Natural killer cell (primary cell): ENCODE data around the gene RINL. TPM values are rescaled to one million over a fixed set of nuclear protein-coding genes. Genes with fewer than 3 reads are reported as not detected.
A peak's percentile ranks its signal among the peaks of the same experiment; 100 is the strongest.

ENCODE experiments used
- ATAC-seq, 3 donors: fragments of 150-1000 bp in 2 of 3; fragments of 200-7000 bp in 1 of 3; cut with Tn5 transposase; 1 replicate in 1 of 3; 2 replicates in 2 of 3; pipeline ENCODE4 v1.10.0; 2021; ENCODE audit warnings: mild to moderate bottlenecking in 2 of 3, moderate library complexity in 2 of 3
- DNase-seq, 2 donors: peaks; one replicate each; pipeline versions ENCODE4 v3.0.0 to v3.0.0-alpha.2; 2013 to 2021; ENCODE audit warnings: mixed read lengths in 1 of 2
- H3K27ac ChIP-seq: one replicate; pipeline ENCODE4 v1.5.1; 2013; ENCODE audit warnings: mild to moderate bottlenecking, low read length
- H3K27me3 ChIP-seq: one replicate; pipeline ENCODE4 v1.6.1; 2013; ENCODE audit warnings: low read length; ENCODE audit not compliant: control insufficient read depth, insufficient read depth
- H3K36me3 ChIP-seq: one replicate; pipeline ENCODE4 v1.6.1; 2013; ENCODE audit warnings: low read length; ENCODE audit not compliant: control insufficient read depth, insufficient read depth
- H3K4me1 ChIP-seq: one replicate; pipeline ENCODE4 v1.6.1; 2013; ENCODE audit warnings: low read length; ENCODE audit not compliant: control insufficient read depth, insufficient read depth
- H3K4me3 ChIP-seq: one replicate; pipeline ENCODE4 v1.5.1; 2013; ENCODE audit warnings: low read length
- H3K9me3 ChIP-seq: one replicate; pipeline ENCODE4 v1.6.1; 2013; ENCODE audit warnings: low read length; ENCODE audit not compliant: control insufficient read depth, insufficient read depth
- H3K27ac Mint-ChIP-seq, 2 donors: one replicate each; pipeline ENCODE4 v1.8.0; 2022; ENCODE audit warnings: mild to moderate bottlenecking in 2 of 2, mixed read lengths in 2 of 2, moderate library complexity in 1 of 2
- H3K27me3 Mint-ChIP-seq, 2 donors: one replicate each; pipeline ENCODE4 v1.8.0; 2022; ENCODE audit warnings: low read depth in 2 of 2, mixed read lengths in 2 of 2
- H3K36me3 Mint-ChIP-seq: one replicate; pipeline ENCODE4 v1.8.0; 2022; ENCODE audit warnings: mixed read lengths
- H3K4me1 Mint-ChIP-seq, 2 donors: one replicate each; pipeline ENCODE4 v1.8.0; 2022; ENCODE audit warnings: mixed read lengths in 2 of 2
- H3K4me3 Mint-ChIP-seq: one replicate; pipeline ENCODE4 v1.8.0; 2022; ENCODE audit warnings: mild to moderate bottlenecking, moderate library complexity, mixed read lengths
- H3K9me3 Mint-ChIP-seq, 2 donors: one replicate each; pipeline ENCODE4 v1.8.0; 2022; ENCODE audit warnings: mixed read lengths in 2 of 2
- CTCF ChIP-seq: fragments of 200-600 bp; IDR thresholded peaks from one replicate; pipeline ENCODE4 v1.8.0; 2022; ENCODE audit warnings: antibody characterized with exemption
- WGBS: methylation state at CpG from one replicate; pipeline ENCODE4 v1.1.7; 2013; ENCODE audit warnings: missing lambda C conversion rate; ENCODE audit not compliant: insufficient coverage; 5-methylcytosine and 5-hydroxymethylcytosine counted together
- intact Hi-C: fragments of 100-400 bp; cut with micrococcal nuclease; formaldehyde crosslinking; loops from one replicate; pipeline ENCODE4 v1.14.2; 2022
- total RNA-seq, 4 donors: library from RNA; stranded (reverse); fragments of 120-200 nt in 1 of 4; gene quantifications; one replicate each; pipeline versions ENCODE4 v1.2.3 to v1.2.4, GENCODE V29; 2013 to 2022

Gene RINL
- total RNA-seq, 3 donors from 2014 or later (not counting 1 experiment from before 2014, with no cell fraction given): 59.7 to 65.6 (median 59.7) TPM

GRCh38 chr19:38834590-38834989 lies 43.5 kb downstream of the RINL start:
- H3K36me3 Mint-ChIP-seq: no peaks in the 10 kb centered on the region

GRCh38 chr19:38834104-38834490 lies 44.0 kb downstream of the RINL start:
- Mint-ChIP-seq H3K27ac (no peak overlapping the region), H3K4me1 (peaks cover 14 to 22% of the 10 kb centered on the region in 2 donors), H3K4me3 (no peak overlapping the region), H3K27me3 (no peaks in the 10 kb centered on the region), H3K36me3 (no peaks in the 10 kb centered on the region), H3K9me3 (no peaks in the 10 kb centered on the region)
- Histone ChIP-seq H3K9me3 (no peaks in the 10 kb centered on the region), H3K36me3 (peaks cover 42% of the 10 kb centered on the region), H3K4me3 (no peak overlapping the region), H3K27ac (no peak overlapping the region), H3K4me1 (peaks cover 16% of the 10 kb centered on the region), H3K27me3 (no peaks in the 10 kb centered on the region)
- intact Hi-C loops: loop anchor here (5.0 kb wide), 1 partner anchor 63 kb away; the partner anchor contains the start of genes NFKBIB and SIRT2
- ATAC-seq: no peak
- WGBS: 100% methylated on average over 3 of the region's 4 CpGs
- DNase-seq: no peak
- TF ChIP-seq CTCF: no peak

More at GRCh38 chr19:38834590-38834989, 43.5 kb downstream of the RINL start:
- no peak overlapping the region for H3K4me3 Mint-ChIP-seq
- H3K9me3 Mint-ChIP-seq: no peaks in the 10 kb centered on the region
- ATAC-seq: no peak
- Histone ChIP-seq H3K36me3 (peaks cover 45% of the 10 kb centered on the region), H3K9me3 (no peaks in the 10 kb centered on the region), H3K4me3 (no peak overlapping the region), H3K27me3 (no peaks in the 10 kb centered on the region), H3K27ac (no peak overlapping the region), H3K4me1 (peaks cover 16% of the 10 kb centered on the region)
- TF ChIP-seq CTCF: no peak
- no peaks in the 10 kb centered on the region for H3K27me3 Mint-ChIP-seq
- peaks cover 14 to 22% of the 10 kb centered on the region in 2 donors for H3K4me1 Mint-ChIP-seq
- intact Hi-C loops: loop anchor here (5.0 kb wide), 1 partner anchor 63 kb away; the partner anchor contains the start of genes NFKBIB and SIRT2
- WGBS: 96% methylated on average over 6 of the region's 6 CpGs
- H3K27ac Mint-ChIP-seq: no peak overlapping the region
- DNase-seq: peak in 1 of 2 donors; percentile 5

GRCh38 chr19:38833092-38833425 lies 45.0 kb downstream of the RINL start:
- no peak for ATAC-seq

More at GRCh38 chr19:38833092-38833425, 45.0 kb downstream of the RINL start:
- Histone ChIP-seq H3K27me3 (no peaks in the 10 kb centered on the region), H3K27ac (no peak overlapping the region), H3K36me3 (peaks cover 34% of the 10 kb centered on the region), H3K4me3 (no peak overlapping the region), H3K4me1 (peaks cover 16% of the 10 kb centered on the region), H3K9me3 (no peaks in the 10 kb centered on the region)
- Mint-ChIP-seq H3K9me3 (no peaks in the 10 kb centered on the region), H3K27ac (peak overlapping the region in 1 of 2 donors; percentile 73), H3K4me3 (peak overlapping the region; percentile 9), H3K36me3 (no peaks in the 10 kb centered on the region), H3K4me1 (peaks cover 14 to 17% of the 10 kb centered on the region in 2 donors), H3K27me3 (no peaks in the 10 kb centered on the region)
- intact Hi-C loops: loop anchor here (5.0 kb wide), 1 partner anchor 64 kb away; the partner anchor contains the start of genes NFKBIB and SIRT2
- no peak for TF ChIP-seq CTCF
- no peak for DNase-seq
- 94% methylated on average over 6 of the region's 7 CpGs for WGBS
